Measurements from ENCODE around the gene MS4A18.
"Not testable (repeated sequence)": the region's sequence is repeated elsewhere in the genome, so short reads cannot be mapped to it uniquely, and the experiment has no call there.

Gene MS4A18

GRCh38 chr11:60724420-60724819 is at the start of gene MS4A18:
MS4A18 (plus strand) TSS chr11:60724720.
- DNase-seq = no peak

GRCh38 chr11:60678231-60678630 is 46.3 kb upstream of the MS4A18 start:
- not testable (repeated sequence) for DNase-seq

DNA sequence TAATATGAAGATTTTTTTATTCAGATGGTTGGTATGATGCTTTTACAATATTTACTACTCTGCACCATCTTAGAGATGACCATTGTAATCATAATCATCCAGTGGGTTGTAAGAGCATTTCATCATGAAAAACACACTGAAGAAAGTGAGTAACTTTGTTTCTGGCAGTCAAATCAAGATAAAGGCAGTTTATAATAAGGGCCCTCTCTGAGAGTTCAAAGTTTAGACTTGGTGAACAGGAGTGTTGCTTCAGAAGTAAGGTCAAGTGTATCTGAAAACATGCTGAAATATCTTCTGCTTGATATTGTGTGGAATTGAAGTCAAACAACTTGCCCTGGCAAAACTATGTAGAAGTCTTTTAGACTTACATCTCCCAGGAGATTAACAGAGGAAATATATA is 44.6 kb upstream of the MS4A18 start:
- no peak for DNase-seq

GRCh38 chr11:60680455-60681119 is 43.9 kb upstream of the MS4A18 start:
- peak; percentile 69 for DNase-seq

GRCh38 chr11:60684541-60684848 is 40.0 kb upstream of the MS4A18 start:
- DNase-seq = not testable (repeated sequence)

DNA sequence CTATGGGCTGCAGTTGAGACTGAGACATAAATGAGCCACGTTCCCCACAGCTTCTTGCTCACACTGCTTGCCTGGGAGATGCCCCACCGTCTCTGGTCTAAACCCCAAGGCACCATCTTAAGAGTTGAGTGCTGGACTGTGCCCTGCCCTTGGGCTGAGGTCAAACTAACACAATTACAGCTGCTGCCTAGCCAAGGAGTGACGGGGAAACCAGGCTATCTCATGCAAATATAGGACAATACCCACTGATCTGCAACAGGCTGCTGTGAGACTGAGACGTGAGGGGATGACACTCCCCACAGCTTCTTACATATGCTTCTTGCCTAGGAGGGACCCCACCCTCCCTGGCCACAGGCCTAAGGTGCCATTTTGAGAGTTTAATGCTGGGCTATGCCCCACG is 32.9 kb upstream of the MS4A18 start:
- DNase-seq = no peak

DNA sequence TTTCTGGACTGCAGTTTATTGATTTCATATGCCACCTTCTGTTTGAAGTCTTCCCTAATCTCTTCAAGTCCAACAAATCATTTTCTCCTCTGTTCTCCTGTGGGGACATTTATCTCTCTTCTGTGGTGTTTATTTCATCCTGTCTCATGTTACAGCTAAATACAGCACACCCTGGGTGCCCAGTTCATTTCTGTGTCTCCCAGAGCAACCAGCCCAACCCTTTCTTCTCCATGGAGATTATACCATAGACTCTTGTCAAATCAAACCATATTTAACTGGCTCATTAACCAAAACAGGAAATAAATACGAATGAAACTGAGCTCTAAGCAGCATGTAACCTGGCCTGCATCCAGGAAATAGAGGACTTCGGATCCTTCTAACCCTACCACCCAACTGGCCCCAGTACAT is 25.2 kb upstream of the MS4A18 start, which contains the start of gene MS4A8:
Gene MS4A8, plus strand, starts transcription at position 329 of the 408 bp plus-strand sequence. CDS start 1,249 bp downstream, outside the sequence.
- peak; percentile 99 for DNase-seq

DNA sequence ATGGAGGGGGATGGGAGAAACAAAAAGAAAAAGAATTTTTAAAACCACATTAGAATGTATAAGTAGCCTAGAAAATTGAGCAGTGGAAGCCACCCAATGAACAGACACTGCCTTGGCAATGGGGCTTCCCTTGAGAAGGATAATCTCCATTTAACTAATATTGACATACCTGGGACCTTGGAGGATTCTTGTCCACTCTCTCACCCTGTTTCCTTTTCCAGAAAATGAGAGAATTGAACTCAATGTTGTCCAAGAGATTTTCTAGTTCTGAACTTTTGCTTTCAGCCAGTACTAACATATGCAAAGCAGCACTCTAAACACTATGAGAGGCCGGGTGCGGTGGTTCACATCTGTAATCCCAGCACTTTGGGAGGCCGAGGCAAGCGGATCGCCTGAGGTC is 24.6 kb upstream of the MS4A18 start:
- no peak for DNase-seq

- DNase-seq = peak; percentile 88
Observed at GRCh38 chr11:60700689-60701468, 23.6 kb upstream of the MS4A18 start.

GRCh38 chr11:60701469-60701818 is 23.1 kb upstream of the MS4A18 start:
- DNase-seq = no peak

- no peak for DNase-seq
Observed at GRCh38 chr11:60703374-60703773, 21.1 kb upstream of the MS4A18 start.

DNA sequence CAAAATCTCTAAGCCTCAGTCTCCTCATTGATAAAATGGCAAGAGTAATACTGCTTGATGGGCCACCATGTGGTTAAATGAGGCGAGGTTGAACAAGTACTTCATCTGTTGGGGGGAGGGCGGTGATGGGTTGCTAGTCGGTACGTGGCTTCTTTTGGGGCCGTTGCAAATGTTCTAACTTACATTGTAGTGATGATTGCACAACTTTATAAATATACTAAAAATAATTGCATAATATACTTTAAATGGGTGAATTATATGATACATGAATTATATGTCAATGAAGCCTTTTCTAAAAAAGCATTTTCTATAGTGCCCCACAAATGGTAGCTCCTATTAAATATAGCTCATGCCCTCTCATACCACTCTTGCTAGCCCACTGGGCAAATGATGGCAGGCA is 18.6 kb upstream of the MS4A18 start:
- DNase-seq = no peak

- no peak for DNase-seq
Observed at GRCh38 chr11:60706931-60707330, 17.6 kb upstream of the MS4A18 start.

DNA sequence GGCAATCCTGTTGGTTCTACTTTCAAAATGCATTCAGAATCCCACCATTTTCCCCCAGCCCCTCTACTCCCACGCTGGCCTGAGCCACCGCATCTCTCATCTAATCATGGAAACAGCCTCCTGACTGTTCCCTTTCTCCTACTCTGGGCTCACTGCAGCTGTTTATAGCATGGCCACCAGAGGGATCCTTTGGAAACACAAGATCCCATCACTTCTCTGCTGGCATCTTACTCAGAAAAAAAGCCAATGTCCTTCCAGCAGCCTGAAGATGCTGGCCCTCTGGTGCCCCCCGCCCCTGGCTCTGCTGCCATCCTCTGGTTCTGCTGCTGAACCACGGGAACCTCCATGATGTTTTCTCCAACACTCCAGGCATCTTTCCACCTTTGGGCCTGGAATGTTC is 14.0 kb upstream of the MS4A18 start:
- peak; percentile 39 for DNase-seq

GRCh38 chr11:60711276-60711675 is 13.2 kb upstream of the MS4A18 start:
- no peak for DNase-seq

DNA sequence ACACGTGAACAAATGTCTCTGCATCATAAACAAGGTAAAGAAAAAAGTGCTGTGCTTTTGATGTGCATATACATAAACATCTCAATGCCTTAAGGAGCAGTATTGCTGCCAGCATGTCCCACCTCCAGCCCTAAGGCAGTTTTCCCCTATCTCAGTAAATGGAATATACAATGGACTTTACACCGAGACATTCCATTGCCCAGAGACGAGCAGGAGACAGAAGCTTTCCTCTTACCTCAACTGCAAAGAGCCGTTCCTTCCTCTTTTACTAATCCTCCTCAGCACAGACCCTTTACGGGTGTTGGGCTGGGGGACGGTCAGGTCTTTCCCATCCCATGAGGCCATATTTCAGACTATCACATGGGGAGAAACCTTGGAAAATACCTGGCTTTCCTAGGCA is 11.1 kb upstream of the MS4A18 start:
- not testable (repeated sequence) for DNase-seq

- no peak for DNase-seq
Observed at GRCh38 chr11:60717956-60718355, 6.6 kb upstream of the MS4A18 start.

DNA sequence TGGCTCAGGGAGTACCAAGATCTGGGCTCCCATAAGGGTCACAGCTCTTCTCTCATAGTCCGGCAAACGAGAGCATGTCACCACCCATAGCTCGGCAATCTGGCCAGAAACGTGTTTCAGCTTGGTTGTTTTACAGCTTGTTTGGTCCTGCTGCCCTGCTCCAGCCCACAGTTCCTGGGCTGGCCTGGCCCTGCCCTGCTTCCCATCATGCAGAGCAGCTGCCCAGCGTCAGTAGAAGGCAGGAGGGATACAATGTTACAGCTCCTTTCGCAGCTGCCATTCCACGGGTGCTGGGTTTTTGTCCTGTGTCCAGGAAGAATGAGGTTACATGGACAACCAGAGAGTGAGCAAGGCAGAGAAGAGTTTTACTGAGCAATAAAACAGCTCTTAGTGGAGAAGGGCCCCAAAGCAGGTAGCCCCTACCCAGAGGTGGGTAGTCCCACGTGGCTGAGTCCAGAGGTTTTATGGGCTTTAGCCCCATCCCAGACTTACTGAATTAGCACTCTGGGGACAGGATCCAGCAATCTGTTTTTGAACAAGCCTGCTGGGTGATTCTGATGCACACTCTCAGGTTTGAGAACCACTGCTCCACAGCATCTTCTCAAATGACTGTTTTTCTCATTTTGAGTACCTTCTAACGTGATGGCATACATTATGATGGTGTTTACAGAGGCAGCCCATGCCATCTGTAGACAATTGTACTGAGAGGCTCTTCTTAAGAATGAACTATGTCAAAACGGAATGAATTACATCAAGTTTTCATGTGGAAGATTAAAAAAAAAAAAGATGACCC is 5.8 kb upstream of the MS4A18 start:
- no peak for DNase-seq

DNA sequence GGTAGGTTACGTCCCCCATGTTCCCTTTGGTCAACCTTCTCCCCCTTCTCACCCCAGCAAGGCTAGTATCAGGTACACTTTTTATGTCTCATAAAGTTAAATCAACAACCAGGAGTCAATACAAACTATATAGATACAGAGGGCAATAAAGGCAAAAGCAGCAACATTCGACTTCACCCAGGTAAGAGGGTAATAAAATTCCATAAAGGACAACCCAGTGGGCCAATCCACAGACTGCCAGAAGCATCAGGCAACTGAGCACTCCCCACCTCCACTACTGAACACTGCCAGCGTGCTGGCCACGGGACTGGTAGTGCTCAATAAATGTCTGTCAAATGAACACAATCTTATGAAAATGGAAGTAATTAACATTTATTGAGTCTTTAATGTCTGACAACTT is 5.1 kb upstream of the MS4A18 start:
- DNase-seq = no peak

GRCh38 chr11:60720460-60720859 is 4.1 kb upstream of the MS4A18 start:
- DNase-seq = no peak

- DNase-seq = no peak
Observed at GRCh38 chr11:60725592-60725991, 1.1 kb downstream of the MS4A18 start.

- DNase-seq = no peak
Observed at GRCh38 chr11:60731586-60731985, 7.1 kb downstream of the MS4A18 start.

- DNase-seq = no peak
Observed at GRCh38 chr11:60734279-60734678, 9.8 kb downstream of the MS4A18 start.

GRCh38 chr11:60739114-60739513 is 14.6 kb downstream of the MS4A18 start:
- no peak for DNase-seq
